ENCODE data around the gene CDH23.

- TF ChIP-seq POLR2A (IDR thresholded peaks at IDR 0.05) (no peak), CTCF (IDR thresholded peaks at IDR 0.05) (no peak)
These were observed 202.8 kb downstream of the CDH23 start for GRCh38 chr10:71599518-71599917.
